GM19351 (cell line): ENCODE results near the gene GPN2.

Source experiments
- ATAC-seq: cut with Tn5 transposase; IDR thresholded peaks from one replicate; pipeline ENCODE4 v1.9.1; 2021; ENCODE audit warnings: mild to moderate bottlenecking, moderate library complexity; ENCODE audit not compliant: unreplicated experiment

GPN2 gene

DNA sequence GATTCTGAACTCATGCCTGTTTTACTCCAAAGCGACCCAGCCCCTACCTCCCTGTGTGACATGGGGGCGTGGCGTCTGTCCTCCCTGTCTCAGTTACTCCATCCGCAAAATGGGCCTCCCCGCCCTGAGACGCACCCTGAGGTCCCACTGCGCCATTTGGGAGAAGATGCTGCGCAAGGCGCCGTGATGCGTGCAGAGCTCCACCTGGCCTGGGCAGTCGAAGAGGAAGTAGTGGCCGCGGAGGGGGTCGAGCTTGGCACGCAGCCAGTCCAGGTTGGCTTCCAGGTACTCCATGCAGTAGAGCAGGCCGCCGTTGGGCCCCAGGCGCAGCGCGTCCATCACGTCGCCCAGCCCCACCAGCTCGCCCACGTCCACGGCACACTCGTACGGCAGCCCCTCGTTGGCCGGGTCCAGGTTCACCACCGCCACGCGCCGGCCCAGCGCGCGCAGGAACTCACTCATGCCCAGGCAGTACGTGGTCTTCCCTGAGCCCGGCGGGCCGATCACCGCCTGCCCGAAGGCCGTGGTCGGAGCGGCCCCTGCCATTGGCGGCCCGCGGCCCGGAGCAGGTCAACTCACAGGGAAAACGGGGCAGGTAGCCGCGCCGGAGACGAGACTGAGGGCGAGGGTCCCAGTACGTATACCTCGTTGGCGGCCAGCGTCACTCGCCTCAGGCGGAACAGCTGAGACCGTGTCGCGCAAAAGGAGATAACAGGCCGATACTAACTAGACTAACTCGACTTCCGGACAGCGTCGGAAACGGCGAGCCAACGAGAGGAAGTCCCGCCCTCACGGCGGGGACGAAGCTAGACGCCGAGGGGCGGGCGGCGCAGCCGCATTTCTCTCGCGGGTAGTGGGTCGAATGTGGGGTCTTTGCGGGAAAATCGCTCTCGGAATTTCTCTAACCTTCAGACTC, at the start of gene GPN2:
TSS of gene GPN2 (minus strand) at position 733 of the 916 bp plus-strand sequence. CDS start at position 546, 187 bp downstream.
- ATAC-seq: peak; percentile 91

DNA sequence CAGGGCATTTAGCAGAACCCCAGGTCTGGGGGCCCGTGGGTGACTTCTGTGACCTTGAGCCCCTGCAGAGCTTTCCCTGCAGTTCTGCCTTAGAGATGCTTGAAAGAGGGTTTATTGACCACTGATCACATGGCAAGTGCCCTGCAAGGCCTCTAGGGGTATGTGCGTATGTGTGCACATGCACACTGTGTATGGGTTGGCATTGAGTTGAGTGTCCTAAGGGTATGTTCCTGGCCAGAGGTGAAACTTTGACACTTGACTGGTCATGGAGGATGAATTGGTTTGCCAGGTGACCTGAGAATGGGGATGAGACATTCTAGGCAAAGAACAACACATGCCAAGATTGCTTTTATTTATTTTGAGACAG, 48.6 kb upstream of the GPN2 start:
- no peak for ATAC-seq

DNA sequence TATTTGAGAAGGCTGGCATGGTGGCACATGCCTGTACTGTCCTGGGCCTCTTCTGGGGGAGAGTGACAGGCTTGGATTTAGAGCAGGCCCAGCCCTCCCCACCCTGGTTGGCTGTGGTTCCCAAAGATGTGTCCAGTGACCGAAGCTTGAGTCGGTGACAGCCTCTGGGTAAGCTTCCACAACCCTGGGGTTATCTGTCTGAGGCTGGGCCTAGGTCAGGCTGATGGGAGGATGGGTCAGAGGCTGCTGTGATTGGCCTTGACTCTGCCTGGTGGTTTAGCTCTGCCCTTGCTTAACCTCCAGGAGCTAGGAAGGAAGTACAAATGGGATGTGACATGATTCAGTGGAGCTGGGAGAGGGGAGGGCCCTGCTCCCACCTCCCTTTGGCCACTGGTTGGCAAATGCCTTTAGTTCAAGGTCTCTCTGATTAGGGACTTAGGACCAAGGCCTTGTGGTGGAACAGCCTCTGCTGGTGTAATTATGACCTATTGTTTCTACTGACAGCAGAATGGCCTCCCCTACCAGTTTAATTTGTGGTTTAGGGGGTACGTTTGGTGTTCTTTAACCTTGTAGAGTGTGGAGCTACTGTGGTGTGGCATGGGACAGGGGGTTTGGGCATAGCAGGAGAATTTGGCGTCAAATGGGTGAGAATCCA, 48.0 kb upstream of the GPN2 start:
- ATAC-seq: no peak

DNA sequence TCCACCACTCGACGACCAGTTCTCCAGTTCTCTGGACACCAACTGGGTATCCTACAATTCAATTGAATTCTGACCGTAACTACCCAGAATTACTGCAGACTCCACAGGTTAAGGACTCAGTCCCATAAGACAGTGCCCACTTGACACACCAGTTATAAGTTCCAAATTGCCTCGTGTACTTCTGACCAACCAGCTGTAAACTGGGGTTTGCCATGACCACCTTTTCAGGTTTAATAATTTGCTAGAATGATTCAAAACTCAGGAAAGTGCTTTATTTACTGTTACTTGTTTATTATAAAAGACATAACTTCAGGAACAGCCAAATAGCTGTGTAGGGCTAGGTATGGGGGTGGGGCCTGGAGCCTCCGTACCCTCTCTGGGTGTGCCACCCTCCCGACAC, 46.7 kb upstream of the GPN2 start:
- ATAC-seq: no peak

DNA sequence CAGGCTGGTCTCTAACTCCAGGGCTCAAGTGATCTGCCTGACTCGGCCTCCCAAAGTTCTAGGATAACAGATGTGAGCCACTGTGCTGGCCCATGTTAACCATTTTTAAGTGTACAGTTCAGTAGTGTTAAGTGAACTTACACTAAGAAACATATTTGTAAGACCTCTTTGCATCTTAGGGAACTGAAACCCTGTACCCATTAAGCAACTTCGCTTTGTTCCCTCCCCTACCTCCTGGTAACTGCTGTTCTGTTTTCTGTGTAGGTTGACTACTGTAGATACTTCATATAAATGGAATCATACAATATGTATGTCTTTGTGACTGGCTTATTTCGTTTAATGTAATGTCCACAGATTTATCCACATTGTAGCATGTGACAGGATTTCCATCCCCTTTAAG, 42.4 kb upstream of the GPN2 start:
- no peak for ATAC-seq

DNA sequence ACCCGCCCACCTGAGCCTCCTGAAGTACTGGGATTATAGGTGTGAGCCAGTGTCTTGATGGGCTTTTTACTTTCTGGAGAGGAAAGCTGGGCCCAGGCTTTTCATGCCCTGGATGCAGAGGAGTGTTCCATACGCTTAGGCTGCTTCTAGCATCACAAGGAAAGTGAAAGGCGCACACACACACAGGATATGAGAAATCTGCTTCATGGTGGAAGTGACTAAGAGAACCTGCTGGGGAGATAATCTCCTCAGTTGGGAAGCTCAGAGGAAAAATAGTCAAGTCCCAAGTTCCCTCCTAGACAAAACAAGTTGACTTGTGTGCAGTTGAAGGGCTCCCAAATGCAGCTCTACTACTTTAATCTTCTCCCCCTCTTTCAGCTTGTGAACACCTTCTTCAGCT, 33.6 kb upstream of the GPN2 start:
- no peak for ATAC-seq

DNA sequence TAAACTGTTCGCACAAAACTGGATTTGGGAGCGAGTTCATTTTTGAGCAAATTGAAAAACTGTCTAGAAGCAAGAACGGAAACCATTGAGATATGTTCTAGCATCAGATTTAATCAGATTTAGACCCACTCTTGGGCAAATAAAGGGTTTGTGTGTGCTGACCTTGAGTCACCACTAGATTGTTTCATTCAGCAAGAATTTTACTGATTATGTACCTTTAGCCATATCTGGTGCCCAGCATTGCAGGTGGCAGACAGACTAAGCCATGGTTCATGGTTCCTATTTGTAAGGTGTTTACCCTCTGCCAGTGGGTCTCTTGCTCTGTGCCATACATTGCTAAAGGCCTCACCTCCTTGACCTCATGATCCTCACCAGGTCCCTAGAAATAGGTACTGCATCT, 32.8 kb upstream of the GPN2 start:
- ATAC-seq: no peak

DNA sequence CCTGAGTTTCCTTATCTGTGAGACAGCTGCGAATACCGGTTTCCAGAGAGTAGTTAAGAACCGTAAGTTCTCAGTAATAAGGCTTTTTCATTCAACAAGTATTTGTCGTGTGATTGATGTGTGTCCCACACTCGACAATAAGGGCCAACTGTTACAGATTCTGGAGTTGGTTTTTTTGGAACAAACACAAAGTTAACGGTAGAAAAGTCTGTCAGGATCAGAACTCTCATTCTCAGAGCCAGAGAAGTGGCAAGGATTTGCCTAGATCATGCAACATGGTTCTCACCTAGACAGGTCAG, 32.3 kb upstream of the GPN2 start:
- ATAC-seq: no peak

DNA sequence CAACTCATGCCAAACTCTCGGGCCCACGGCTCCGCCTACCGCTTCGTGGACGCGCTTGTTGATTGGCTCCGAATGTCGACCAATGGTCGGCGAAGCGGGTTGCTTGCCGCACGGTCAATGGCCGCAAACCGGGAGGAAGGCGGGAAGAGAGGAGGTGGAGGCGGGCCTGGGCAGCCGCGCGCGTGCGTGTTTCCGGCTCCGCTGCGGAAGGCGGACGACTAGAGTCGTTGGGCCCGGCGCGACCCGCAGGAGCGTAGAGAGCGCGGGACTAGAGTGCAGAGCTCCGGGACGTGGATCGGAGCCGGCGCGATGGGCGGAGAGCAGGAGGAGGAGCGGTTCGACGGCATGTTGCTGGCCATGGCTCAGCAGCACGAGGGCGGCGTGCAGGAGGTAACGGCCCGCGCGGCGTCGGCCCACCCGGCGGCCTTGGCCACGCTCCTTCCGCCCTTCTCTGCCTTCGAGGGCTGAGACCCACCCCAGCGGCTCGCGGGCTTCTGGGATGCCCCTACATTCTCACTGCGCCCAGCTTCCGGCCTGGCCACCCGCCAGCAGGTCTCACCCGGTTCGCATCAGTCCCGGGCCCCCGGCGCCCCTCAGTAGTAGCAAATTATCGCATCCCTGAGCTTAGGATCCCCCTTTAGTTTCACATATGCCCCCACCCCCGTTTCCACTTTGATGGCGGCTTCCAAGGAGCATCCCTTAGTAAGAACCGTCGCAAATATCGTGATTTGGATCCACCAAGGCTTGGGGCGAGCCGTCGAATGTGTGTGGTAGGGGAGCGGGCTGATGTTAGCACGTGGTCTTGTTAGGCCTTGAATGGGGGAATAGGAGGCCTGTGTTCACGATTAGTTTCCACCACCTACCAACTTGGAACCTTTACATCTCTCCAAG, 31.7 kb upstream of the GPN2 start, which contains the start of gene NUDC:
TSS of gene NUDC (plus strand) at position 204 of the 891 bp plus-strand sequence. CDS start at position 310, 106 bp downstream.
- peak; percentile 96 for ATAC-seq

DNA sequence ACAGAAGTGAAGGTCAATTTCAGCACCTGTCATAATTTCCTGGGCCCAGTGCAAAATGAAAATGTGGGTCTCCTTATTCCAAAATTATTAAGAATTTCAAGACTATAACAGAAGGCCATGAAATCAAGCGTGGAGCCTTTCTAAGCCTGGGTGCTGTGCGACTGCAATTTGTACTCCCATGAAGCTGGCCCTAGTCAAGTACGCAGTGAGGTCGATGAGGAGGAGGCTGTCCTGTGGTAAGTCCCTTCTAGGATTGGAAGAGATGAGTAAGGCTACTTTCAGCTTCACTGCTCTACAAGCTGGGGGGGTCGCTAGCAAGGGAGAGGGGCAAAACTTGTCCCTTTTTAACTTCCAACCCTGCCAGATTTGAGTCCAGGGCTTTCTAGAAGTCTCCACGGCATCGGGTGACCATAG, 31.1 kb upstream of the GPN2 start:
- no peak for ATAC-seq

DNA sequence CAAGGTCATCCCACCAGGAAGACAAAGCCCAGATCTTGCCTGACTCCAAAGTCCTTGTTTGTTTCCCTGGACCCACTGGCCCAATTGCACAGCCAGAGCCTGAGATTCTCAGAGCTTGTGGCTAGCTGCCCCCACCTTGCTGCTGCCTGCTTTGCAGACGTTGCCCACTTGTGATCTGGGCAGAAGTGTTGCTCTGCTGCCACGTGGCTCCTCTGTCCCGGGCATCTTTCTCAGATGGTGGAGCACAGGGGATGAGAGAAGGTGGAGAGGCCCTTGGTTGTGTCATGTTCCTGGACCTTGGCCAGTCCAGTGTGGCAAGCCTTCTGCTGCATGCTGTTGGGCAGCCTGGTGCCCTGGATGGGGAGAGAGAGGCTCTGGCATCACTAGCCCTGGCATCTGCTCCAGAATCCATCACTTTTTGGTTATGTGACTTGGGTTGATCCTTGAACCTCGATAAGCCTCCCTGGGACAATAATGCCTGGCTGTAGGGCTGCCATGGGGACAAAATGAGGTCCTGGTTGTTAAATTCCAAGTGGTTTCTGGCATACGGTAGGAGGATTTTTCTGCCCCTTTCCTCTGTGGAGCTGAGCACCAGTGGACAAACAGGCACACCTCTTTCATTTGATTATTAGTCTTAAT, 25.2 kb upstream of the GPN2 start:
- no peak for ATAC-seq

DNA sequence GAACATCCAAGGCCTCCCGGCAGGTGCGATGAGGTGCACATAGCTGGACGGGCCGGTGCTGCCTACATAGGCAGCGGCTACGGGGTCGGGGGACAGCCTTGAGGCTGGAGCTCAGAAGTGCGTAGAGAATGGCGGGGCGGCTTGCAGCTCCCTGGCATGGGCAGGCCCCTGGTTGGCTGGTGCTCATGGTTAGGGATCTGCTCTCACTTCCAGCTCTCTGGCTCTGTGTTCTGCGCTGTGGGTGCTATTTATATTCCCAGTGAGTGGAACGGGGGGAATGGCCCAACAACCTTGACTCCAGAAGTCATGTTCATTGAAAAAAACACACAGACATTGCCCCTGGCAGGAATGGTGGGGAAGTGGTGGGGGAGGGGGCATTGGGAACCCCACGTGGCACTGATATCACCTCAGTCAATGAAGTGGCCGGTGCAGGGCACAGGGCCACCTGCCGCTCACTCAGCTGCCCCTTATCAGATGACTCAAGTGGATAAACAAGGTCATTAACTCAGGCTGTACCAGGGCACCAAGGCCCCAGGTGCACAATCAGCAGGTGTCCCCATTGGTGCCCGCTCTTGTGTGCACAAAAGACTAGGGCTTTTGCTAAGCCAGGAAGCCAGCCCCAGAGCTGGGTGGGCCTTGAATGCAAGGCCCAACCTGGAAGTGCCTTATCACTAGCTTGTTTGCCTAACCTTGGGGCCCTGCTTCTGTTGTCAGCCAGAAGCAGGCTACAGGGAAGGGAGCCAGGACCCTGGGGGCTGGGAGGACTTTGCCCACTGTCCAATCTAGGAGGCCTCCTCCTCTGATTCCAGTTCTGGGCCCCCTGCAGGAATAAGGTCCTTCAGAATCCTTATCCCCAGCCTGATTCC, 23.9 kb upstream of the GPN2 start, which contains the start of gene NR0B2:
TSS of gene NR0B2 (minus strand) at position 222 of the 866 bp plus-strand sequence. CDS start at position 187, 35 bp downstream.
- ATAC-seq: no peak

DNA sequence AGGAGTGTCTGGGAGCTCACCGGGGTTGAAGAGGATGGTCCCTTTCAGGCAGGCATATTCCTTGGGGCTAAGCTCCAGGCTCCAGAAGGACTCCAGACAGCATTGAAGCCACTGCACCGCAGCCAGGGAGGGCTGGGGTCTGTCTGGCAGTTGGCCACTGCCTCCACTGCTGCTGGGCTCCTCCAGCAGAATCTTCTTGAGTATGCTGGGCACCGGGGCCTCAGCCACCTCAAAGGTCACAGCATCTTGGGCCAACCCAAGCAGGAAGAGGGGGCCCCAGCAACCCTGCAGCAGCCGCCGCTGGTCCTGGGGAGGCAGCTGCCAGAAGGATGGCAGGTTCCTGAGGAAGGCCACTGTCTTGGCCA, 23.3 kb upstream of the GPN2 start:
- ATAC-seq: no peak

DNA sequence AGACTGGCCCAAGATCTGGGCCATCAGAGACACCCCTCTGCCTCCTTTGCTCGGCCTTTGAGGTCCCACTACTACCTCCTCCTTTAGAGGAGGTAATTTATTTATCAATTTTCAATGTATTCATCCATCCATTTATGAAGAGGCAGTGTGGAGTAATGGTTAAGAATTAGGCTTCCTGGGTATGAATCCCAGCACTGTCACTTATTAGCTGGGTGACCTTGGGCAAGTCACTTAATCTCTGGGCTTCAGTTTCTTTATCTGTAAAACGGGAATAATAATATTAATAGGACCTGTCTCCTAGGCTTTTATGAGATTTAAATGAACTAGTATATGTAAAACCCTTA, 22.0 kb upstream of the GPN2 start:
- ATAC-seq: no peak

DNA sequence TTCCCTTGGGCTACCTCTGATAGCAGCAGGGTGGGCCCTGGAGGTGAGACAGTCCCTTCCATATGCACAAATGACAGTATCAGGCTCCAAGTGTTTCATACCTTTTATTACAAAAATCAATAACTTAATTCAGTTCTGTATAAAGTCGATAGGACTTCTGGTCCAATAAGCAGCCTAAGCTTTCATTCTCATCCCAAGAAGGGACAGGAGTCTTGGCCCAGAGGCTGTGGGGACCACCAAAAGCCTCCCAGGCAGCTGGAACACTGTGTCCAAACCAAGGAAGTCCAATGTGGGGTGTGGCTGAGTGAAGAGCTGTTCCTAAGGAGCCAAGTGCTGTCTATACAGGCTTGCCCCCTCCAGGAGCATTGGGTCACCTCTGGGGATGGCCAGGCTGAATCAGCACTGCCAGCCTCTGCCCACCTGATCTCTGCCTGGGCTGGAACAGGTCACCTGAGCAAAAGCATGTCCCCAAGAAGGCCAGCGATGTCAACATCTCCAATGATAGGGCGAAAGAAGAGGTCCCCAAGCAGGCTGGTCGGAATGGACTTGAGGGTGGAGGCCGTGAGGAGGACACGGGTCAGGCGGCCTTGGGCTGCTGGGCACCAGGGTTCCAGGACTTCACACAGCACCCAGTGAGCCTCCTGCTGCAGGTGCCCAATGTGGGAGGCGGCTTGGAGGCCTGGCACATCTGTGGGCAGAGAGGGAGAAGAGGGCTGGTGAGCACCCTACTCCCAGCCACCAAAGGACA, 21.5 kb upstream of the GPN2 start:
- no peak for ATAC-seq

DNA sequence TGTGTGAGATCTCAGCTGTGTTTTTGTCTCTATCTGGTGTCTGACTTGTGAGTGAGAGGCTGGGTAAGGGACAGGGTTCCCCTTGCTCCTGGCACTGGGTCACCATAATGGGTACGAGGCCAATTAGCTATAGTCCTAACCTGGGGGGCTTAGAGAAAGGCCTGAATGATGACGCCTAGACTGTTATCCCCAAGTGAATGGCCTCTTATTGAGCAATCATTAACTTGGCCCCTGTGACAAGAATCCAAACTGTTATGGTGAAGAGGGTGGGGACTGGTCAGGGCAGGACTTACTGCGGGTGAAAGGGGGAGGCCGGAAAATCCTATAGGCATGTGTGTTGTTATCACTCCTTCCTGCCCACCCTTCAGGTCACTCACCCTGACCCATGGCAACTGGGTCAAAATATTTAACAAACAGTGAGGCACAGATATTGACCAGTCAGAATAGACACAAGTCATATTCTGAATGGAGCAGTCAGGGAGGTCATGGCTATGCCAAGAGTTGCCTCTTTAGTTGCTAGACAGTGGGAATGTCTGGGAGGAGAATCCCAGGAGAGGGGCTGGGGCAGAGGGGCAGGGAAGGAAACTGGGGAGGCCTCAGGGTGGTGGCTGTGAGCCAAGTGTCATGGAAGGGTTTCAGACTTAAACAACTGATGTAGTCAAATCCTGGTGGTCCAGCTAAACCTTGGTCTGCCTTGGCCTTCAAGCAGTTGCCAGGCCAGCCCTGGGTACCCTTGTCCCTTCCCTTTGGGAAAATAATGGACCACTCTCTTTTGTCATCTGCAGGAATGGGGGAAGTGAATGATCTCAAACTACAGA, 20.5 kb upstream of the GPN2 start:
- ATAC-seq: no peak

DNA sequence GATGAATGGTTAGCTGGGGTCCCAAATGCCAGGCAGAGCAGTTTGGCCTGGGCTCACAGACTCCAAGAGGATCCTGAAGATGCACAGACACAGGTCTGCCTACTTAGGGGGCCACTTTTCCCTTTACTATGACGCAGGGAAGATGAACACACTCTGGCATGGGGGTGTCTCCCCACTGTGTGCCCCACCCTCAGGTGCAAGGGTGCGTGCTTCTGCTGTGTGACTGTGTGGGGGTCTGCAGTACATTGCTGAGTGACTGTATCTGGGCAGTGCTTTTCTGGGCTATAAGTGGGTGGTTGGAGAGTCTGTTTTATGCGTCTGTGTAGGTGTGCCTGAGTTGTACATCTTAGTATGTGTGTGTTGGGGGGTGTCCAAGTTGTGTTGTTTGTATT, 19.9 kb upstream of the GPN2 start:
- ATAC-seq: no peak

DNA sequence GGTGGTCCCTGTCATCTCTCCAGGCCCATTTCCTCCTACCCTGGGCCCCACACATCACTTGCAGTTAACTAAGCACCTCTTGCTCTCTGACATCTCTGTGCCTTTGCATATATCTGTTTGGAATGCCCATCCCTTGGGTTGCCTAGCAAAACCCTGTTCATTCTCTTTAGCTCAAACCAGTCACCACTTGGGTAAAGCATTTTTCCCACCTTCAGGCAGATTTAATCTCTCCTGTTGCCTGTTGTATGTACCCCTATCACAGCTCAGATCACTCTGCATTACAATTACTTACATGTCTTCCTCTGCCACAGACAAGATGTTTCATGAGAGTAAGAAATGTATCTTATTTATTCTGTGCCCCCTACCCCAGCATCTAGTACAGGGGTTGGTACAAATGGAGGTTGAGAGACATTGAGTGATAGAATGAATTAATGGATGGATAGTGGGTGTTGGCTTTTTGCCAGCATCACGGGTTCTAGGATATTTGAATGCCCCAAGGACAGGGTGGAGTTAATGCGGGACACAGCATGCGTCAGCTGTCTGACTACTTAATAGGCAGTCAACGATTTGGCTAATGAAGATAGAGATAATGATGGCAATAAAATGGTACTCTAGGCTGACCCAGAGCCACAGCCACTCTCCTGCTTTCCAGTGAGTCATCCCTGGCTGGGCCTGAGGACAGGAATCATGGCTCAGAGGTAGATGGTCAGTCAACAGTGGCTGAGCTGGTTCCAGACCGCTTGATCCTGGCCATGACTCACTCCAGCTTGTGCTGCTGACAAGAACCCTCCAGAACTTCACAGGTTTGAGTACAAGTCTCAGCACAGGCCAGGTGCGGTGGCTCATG, 17.2 kb upstream of the GPN2 start:
- no peak for ATAC-seq
